Upper lobe of left lung (tissue), 4 donors: ENCODE measurements around the gene OSBPL5.

ENCODE experiments used
- POLR2AphosphoS5 ChIP-seq, 2 donors: sonication (generic); formaldehyde crosslinking; IDR thresholded peaks; one replicate each; pipeline ENCODE4 v1.5.1; 2017; ENCODE audit warnings: antibody characterized with exemption in 2 of 2
- TF ChIP-seq, protein P1 (sequence below), 6 experiments: fragments of 450-650 bp in 4 of 6; fragments of 200-600 bp in 2 of 6; sonication (generic) in 2 of 6; IDR thresholded peaks; one replicate each; pipeline ENCODE4 v1.5.1; 2016 to 2019; ENCODE audit warnings: antibody characterized with exemption in 6 of 6

DNA sequence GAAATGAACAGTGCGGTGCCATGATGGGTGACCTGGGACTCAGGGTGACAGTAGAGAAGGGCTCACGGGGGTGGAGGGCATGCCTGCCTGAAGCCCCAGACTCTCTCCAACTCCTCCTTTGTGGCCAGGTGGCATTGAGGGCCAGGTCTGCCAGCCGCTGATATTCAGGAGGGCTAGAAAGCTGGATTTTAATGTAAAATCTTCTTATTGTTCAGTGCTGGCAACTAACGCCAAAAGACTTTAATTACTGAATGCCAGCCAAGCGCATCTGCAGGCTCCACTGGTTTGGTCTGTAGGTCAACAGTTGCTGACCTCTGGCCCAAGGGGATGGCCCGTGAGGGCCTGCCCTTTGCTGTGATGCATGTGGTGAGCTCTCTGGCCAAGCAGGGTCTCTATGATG is 43.2 kb upstream of the OSBPL5 start:
- TF ChIP-seq, protein P1, sequence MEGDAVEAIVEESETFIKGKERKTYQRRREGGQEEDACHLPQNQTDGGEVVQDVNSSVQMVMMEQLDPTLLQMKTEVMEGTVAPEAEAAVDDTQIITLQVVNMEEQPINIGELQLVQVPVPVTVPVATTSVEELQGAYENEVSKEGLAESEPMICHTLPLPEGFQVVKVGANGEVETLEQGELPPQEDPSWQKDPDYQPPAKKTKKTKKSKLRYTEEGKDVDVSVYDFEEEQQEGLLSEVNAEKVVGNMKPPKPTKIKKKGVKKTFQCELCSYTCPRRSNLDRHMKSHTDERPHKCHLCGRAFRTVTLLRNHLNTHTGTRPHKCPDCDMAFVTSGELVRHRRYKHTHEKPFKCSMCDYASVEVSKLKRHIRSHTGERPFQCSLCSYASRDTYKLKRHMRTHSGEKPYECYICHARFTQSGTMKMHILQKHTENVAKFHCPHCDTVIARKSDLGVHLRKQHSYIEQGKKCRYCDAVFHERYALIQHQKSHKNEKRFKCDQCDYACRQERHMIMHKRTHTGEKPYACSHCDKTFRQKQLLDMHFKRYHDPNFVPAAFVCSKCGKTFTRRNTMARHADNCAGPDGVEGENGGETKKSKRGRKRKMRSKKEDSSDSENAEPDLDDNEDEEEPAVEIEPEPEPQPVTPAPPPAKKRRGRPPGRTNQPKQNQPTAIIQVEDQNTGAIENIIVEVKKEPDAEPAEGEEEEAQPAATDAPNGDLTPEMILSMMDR (IDR thresholded peaks at IDR 0.05): no peak
- no peak for TF ChIP-seq POLR2AphosphoS5 (IDR thresholded peaks at IDR 0.05)
